ENCODE measurements around the gene HCAR2. TPM values are rescaled to one million over a fixed set of nuclear protein-coding genes. Genes with fewer than 3 reads are reported as not detected.

The HCAR2 gene
- total and polyA plus RNA-seq, 2 of the 4 experiments (the other 2 are of a cell fraction): not detected

- no TSS peak for BruUV-seq (replicated peaks)
- dilution Hi-C loops (cut with HindIII; ENCODE audit: low sequenced_read_pairs, unreplicated experiment) (no loop called here), intact Hi-C loops (cut with micrococcal nuclease) (no loop called here), in situ Hi-C loops (cut with MboI; ENCODE audit: low sequenced_read_pairs) (no loop called here)
- H3K27ac ChIP-seq (ENCODE audit: insufficient read depth, low read length): no peak overlapping the region
- no peak overlapping the region for H2BK20ac ChIP-seq (ENCODE audit: low read depth, low read length)
- H3K9me1 ChIP-seq (ENCODE audit: insufficient read depth, low read length): no peaks in the 10 kb centered on the region
- H4K5ac ChIP-seq (ENCODE audit: low read depth, low read length): no peak overlapping the region
- H3K18ac ChIP-seq (ENCODE audit: low read depth, low read length): no peak overlapping the region
- H2BK15ac ChIP-seq (ENCODE audit: low read depth, low read length): no peak overlapping the region
- no peak overlapping the region for H3K4ac ChIP-seq (ENCODE audit: low read depth, low read length)
- no peak overlapping the region for H3K14ac ChIP-seq (replicated peaks; ENCODE audit: low read depth, low read length)
- ATAC-seq (ENCODE audit: low read depth) (no peak), DNase-seq (no peak)
- H3K36me3 ChIP-seq (ENCODE audit: control insufficient read depth, insufficient read depth, low read length): no peaks in the 10 kb centered on the region
- H3K23ac ChIP-seq (ENCODE audit: low read depth, low read length): no peak overlapping the region
- no peaks in the 10 kb centered on the region for H3K9me3 ChIP-seq (ENCODE audit: control insufficient read depth, insufficient read depth, low read length)
- TF ChIP-seq MXI1 (IDR thresholded peaks at IDR 0.05; ENCODE audit: borderline replicate concordance, low read depth, low read length): no peak
- no peak for TF ChIP-seq USF2 (IDR thresholded peaks at IDR 0.05; ENCODE audit: low read depth, low read length)
- TF ChIP-seq RCOR1 (IDR thresholded peaks at IDR 0.05; ENCODE audit: insufficient replicate concordance, low read length): no peak
- no peak for TF ChIP-seq SMC3 (IDR thresholded peaks at IDR 0.05; ENCODE audit: low read depth, low read length)
- TF ChIP-seq FOS (IDR thresholded peaks at IDR 0.05; ENCODE audit: low read depth, low read length): no peak
- no peak for TF ChIP-seq ELK1 (IDR thresholded peaks at IDR 0.05; ENCODE audit: borderline replicate concordance, low read depth, low read length)
- TF ChIP-seq MAFK (IDR thresholded peaks at IDR 0.05; ENCODE audit: low read depth, low read length): no peak
- TF ChIP-seq BHLHE40 (IDR thresholded peaks at IDR 0.05; ENCODE audit: low read depth, low read length): no peak
- TF ChIP-seq CEBPB (IDR thresholded peaks at IDR 0.05; ENCODE audit: low read depth, low read length): no peak
- TF ChIP-seq CHD1 (IDR thresholded peaks at IDR 0.05; ENCODE audit: low read depth, low read length): no peak
- TF ChIP-seq RAD21 (IDR thresholded peaks at IDR 0.05; ENCODE audit: low read length): no peak
- TF ChIP-seq RFX5 (IDR thresholded peaks at IDR 0.05; ENCODE audit: low read depth, low read length): no peak
- no CpG with 5 or more reads among the region's 6 CpGs for WGBS, 2 experiments (ENCODE audit: extremely low coverage in 2 of 2, insufficient read length in 1 of 2)
- no peak overlapping the region for H2BK120ac ChIP-seq (ENCODE audit: low read depth, low read length)
- H2BK5ac ChIP-seq (ENCODE audit: low read depth, low read length, poor library complexity, severe bottlenecking): no peak overlapping the region
- peaks cover 25% of the 10 kb centered on the region for H3K27me3 ChIP-seq (ENCODE audit: control insufficient read depth, insufficient read depth, low read length)
- ChIA-PET CTCF (no interaction called here), POLR2A (ENCODE audit: unreplicated experiment) (no interaction called here)
- no peak overlapping the region for H3K56ac ChIP-seq (ENCODE audit: extremely low read depth, insufficient read depth, low read length)
- no peak overlapping the region for H2AK9ac ChIP-seq (replicated peaks; ENCODE audit: low read depth, low read length, poor library complexity)
- no peak overlapping the region for H4K8ac ChIP-seq (ENCODE audit: low read depth in 2 of 2, low read length in 2 of 2)
- H3K79me1 ChIP-seq (ENCODE audit: low read depth in 1 of 2, low read length in 2 of 2): no peaks in the 10 kb centered on the region
- H2AFZ ChIP-seq (replicated peaks; ENCODE audit: low read length, poor library complexity): no peak overlapping the region
- no peak overlapping the region for H2AK5ac ChIP-seq (ENCODE audit: low read depth, low read length)
- H4K20me1 ChIP-seq (ENCODE audit: insufficient read depth, low read length): no peaks in the 10 kb centered on the region
- no peak overlapping the region for H3K9ac ChIP-seq (ENCODE audit: low read depth, low read length)
- H4K91ac ChIP-seq (ENCODE audit: insufficient read depth, low read depth, low read length): no peak overlapping the region
- H3K4me2 ChIP-seq (ENCODE audit: low read depth, low read length): no peak overlapping the region
- no peaks in the 10 kb centered on the region for H3K4me1 ChIP-seq (ENCODE audit: control insufficient read depth, insufficient read depth, low read length)
- H3K4me3 ChIP-seq (ENCODE audit: insufficient read depth, low read depth, low read length): no peak overlapping the region
Observed at GRCh38 chr12:122725452-122726079, 22.4 kb upstream of the HCAR2 start.
